ENCODE measurements around the gene MORN1. TPM values are rescaled to one million over a fixed set of nuclear protein-coding genes. Genes with fewer than 3 reads are reported as not detected.
A peak's percentile ranks its signal among the peaks of the same experiment; 100 is the strongest.

MORN1 gene
- total RNA-seq, 1 donor from 2014 or later, result 10.8 TPM

DNA sequence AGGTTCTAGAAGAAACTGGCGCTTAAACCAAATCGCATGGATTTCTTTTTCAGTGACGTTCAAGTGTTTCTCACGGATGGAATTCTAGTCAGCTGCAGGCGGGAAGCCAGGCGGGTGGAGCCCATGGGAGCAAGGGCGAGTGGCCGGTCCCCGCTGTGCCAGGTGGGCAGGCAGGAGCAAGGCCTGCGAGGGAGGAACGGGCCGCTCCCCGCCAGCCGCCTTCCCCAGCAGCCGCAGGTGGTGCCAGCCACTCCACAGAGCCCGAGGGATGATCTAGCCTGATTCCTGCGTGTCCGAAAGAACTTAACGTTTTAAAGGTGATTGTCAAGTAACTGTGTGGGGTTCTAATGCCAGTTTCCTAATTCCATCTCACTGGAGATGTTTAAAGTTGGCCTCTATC is 11.9 kb upstream of the MORN1 start:
- peaks cover 5% of the 10 kb centered on the region for H3K36me3 Mint-ChIP-seq (ENCODE audit: unreplicated experiment)
- peaks cover 3% of the 10 kb centered on the region for H3K4me1 Mint-ChIP-seq (ENCODE audit: low read depth, unreplicated experiment)
- H3K9me3 Mint-ChIP-seq (ENCODE audit: unreplicated experiment), result no peaks in the 10 kb centered on the region
- H3K4me3 Mint-ChIP-seq (ENCODE audit: unreplicated experiment), result no peak overlapping the region
- no peak overlapping the region for H3K27ac Mint-ChIP-seq (ENCODE audit: unreplicated experiment)
- peaks cover 6% of the 10 kb centered on the region for H3K27me3 Mint-ChIP-seq (ENCODE audit: unreplicated experiment)
- TF ChIP-seq, protein P1, sequence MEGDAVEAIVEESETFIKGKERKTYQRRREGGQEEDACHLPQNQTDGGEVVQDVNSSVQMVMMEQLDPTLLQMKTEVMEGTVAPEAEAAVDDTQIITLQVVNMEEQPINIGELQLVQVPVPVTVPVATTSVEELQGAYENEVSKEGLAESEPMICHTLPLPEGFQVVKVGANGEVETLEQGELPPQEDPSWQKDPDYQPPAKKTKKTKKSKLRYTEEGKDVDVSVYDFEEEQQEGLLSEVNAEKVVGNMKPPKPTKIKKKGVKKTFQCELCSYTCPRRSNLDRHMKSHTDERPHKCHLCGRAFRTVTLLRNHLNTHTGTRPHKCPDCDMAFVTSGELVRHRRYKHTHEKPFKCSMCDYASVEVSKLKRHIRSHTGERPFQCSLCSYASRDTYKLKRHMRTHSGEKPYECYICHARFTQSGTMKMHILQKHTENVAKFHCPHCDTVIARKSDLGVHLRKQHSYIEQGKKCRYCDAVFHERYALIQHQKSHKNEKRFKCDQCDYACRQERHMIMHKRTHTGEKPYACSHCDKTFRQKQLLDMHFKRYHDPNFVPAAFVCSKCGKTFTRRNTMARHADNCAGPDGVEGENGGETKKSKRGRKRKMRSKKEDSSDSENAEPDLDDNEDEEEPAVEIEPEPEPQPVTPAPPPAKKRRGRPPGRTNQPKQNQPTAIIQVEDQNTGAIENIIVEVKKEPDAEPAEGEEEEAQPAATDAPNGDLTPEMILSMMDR (IDR thresholded peaks at IDR 0.05; ENCODE audit: partially characterized antibody, unreplicated experiment), result no peak
- no peak for DNase-seq

DNA sequence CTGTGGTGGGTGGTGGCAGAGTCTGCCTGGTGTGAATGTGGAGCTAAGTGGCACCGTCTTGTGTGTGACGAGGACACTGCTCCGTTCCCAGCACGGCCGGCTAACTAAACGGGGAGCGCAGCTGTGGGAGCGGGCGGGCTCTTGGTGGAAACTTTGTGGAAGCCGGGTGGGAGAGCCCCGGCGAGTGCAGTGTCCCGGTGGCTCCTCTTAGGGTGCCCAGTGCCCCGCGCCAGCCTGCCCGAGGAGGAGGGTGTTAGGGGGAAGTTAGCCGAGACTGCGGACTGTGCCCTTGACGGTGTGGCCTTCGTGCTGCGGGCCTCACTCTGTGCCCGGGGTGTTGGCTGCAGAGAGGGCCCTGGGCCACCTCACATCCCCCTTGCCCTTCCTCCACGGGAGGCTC is 11.1 kb upstream of the MORN1 start:
- no peak for DNase-seq
- TF ChIP-seq, protein P1 (IDR thresholded peaks at IDR 0.05; ENCODE audit: partially characterized antibody, unreplicated experiment), result no peak
- H3K9me3 Mint-ChIP-seq (ENCODE audit: unreplicated experiment), result no peaks in the 10 kb centered on the region
- peaks cover 5% of the 10 kb centered on the region for H3K36me3 Mint-ChIP-seq (ENCODE audit: unreplicated experiment)
- H3K27me3 Mint-ChIP-seq (ENCODE audit: unreplicated experiment), result peaks cover 2% of the 10 kb centered on the region
- H3K27ac Mint-ChIP-seq (ENCODE audit: unreplicated experiment), result peak overlapping the region; percentile 59
- peaks cover 3% of the 10 kb centered on the region for H3K4me1 Mint-ChIP-seq (ENCODE audit: low read depth, unreplicated experiment)
- H3K4me3 Mint-ChIP-seq (ENCODE audit: unreplicated experiment), result no peak overlapping the region

DNA sequence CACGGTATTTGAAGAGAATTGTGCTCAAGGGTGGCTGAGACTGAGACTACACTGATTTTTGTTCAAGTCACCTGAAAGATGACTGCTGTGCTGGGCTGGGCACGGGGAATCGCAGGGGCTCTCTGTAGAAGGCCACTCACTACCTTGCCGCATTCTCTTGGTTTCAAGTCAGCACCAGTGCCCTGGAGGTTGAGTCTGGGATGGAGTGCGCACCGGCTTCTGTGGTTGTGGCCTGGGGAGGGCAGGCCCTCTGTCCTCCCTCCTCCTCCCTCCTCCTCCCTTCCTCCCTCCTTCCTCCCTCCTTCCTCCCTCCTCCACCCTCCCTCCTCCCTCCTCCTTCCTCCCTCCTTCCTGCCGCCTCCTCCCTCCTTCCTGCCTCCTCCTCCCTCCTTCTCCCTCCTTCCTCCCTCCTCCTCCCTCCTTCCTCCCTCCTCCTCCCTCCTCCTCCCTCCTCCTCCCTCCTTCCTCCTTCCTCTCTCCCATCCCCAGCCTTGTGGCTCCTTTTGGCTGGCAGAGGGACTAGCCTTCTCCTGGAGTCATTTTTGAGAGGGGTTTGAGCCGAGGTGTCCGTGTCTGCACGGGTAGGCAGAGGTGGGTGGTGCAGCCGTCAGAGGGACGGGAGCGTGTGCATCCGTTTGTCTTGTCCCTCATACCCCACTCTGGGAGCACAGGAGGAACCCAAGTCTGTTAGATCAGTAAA is 9.7 kb upstream of the MORN1 start:
- no peaks in the 10 kb centered on the region for H3K27me3 Mint-ChIP-seq (ENCODE audit: unreplicated experiment)
- H3K36me3 Mint-ChIP-seq (ENCODE audit: unreplicated experiment), result peaks cover 5% of the 10 kb centered on the region
- TF ChIP-seq, protein P1 (IDR thresholded peaks at IDR 0.05; ENCODE audit: partially characterized antibody, unreplicated experiment), result no peak
- no peaks in the 10 kb centered on the region for H3K9me3 Mint-ChIP-seq (ENCODE audit: unreplicated experiment)
- no peak overlapping the region for H3K27ac Mint-ChIP-seq (ENCODE audit: unreplicated experiment)
- DNase-seq, result no peak
- H3K4me1 Mint-ChIP-seq (ENCODE audit: low read depth, unreplicated experiment), result no peaks in the 10 kb centered on the region
- no peak overlapping the region for H3K4me3 Mint-ChIP-seq (ENCODE audit: unreplicated experiment)

DNA sequence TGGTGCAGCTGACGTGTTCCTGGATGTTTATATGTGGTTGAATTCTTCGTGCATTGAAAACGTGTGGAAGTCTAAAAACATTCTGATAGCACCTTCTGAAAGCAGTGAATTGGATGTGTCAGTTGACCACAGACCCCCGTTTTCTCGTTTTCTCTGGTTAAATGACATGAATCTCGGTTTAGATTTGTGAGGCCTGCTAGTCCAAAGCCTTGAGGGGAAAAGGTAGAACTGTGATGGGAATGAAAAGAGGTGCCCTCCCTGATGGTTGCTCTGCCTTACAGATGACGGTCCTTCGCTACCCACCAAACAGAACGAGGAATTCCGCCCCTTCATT is 9.2 kb upstream of the MORN1 start:
- H3K9me3 Mint-ChIP-seq (ENCODE audit: unreplicated experiment), result no peaks in the 10 kb centered on the region
- TF ChIP-seq, protein P1 (IDR thresholded peaks at IDR 0.05; ENCODE audit: partially characterized antibody, unreplicated experiment), result no peak
- no peak overlapping the region for H3K27ac Mint-ChIP-seq (ENCODE audit: unreplicated experiment)
- H3K36me3 Mint-ChIP-seq (ENCODE audit: unreplicated experiment), result peaks cover 5% of the 10 kb centered on the region
- no peak overlapping the region for H3K4me3 Mint-ChIP-seq (ENCODE audit: unreplicated experiment)
- no peak for DNase-seq
- no peaks in the 10 kb centered on the region for H3K4me1 Mint-ChIP-seq (ENCODE audit: low read depth, unreplicated experiment)
- H3K27me3 Mint-ChIP-seq (ENCODE audit: unreplicated experiment), result no peaks in the 10 kb centered on the region

DNA sequence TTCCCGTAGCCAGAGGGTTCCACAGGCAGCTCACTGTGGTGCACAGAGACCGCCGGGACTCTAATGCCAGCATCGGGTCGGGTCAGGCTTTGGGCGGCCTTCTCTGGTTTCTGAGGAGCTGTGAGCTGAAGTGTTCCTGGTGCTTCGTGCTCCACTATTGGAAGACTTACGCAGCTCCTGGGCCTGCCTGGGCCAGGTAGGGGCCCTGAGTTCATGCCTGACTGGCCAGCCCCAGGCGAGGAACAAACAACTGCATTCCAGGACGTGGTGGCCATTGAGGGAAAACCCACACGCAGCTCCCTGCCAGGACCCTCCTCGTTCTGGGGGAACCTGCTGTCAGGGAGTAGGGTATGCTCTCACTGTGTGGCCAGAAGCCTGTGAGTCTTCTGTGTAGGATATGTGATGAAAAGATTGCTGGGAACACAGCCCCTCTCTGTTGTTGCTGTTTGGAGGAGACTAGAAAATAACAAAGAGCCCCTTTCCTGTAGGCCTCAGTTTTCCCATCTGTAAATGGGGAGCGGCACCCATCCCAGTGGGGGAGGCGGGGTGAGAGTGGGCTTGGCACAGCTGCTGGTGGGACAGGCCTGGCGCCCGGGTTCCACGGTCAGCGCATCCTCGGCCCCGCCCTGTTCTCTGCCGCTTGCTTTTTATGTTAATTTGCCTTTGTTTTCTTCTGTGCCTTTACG is 8.7 kb upstream of the MORN1 start:
- no peak overlapping the region for H3K27ac Mint-ChIP-seq (ENCODE audit: unreplicated experiment)
- H3K9me3 Mint-ChIP-seq (ENCODE audit: unreplicated experiment), result no peaks in the 10 kb centered on the region
- no peak for DNase-seq
- H3K36me3 Mint-ChIP-seq (ENCODE audit: unreplicated experiment), result peaks cover 5% of the 10 kb centered on the region
- H3K27me3 Mint-ChIP-seq (ENCODE audit: unreplicated experiment), result no peaks in the 10 kb centered on the region
- H3K4me1 Mint-ChIP-seq (ENCODE audit: low read depth, unreplicated experiment), result no peaks in the 10 kb centered on the region
- H3K4me3 Mint-ChIP-seq (ENCODE audit: unreplicated experiment), result no peak overlapping the region
- TF ChIP-seq, protein P1 (IDR thresholded peaks at IDR 0.05; ENCODE audit: partially characterized antibody, unreplicated experiment), result no peak
